ENCODE results near the gene STARD6. TPM values are rescaled to one million over a fixed set of nuclear protein-coding genes. Genes with fewer than 3 reads are reported as not detected.
"Not testable (repeated sequence)": the region's sequence is repeated elsewhere in the genome, so short reads cannot be mapped to it uniquely, and the experiment has no call there.

The STARD6 gene
- total RNA-seq, 1 donor from 2014 or later, result not detected

GRCh38 chr18:54351186-54351585 is 6.5 kb downstream of the STARD6 start:
- no peak for DNase-seq (ENCODE audit: extremely low read depth, low read depth, low spot score)

- no peak for DNase-seq (ENCODE audit: extremely low read depth, low read depth, low spot score)
Measured at GRCh38 chr18:54338230-54338629, 19.4 kb downstream of the STARD6 start.

- no peak for DNase-seq (ENCODE audit: extremely low read depth, low read depth, low spot score)
Measured at GRCh38 chr18:54335638-54336173, 22.0 kb downstream of the STARD6 start.

- no peak for DNase-seq (ENCODE audit: extremely low read depth, low read depth, low spot score)
Measured at GRCh38 chr18:54330768-54331548, 26.7 kb downstream of the STARD6 start.

GRCh38 chr18:54329787-54330186 is 27.9 kb downstream of the STARD6 start:
- DNase-seq (ENCODE audit: extremely low read depth, low read depth, low spot score), result no peak

- DNase-seq (ENCODE audit: extremely low read depth, low read depth, low spot score), result no peak
Measured at GRCh38 chr18:54327818-54328217, 29.8 kb downstream of the STARD6 start.

- no peak for DNase-seq (ENCODE audit: extremely low read depth, low read depth, low spot score)
Measured at GRCh38 chr18:54323970-54324369, 33.7 kb downstream of the STARD6 start.

GRCh38 chr18:54323561-54323960 is 34.1 kb downstream of the STARD6 start:
- DNase-seq (ENCODE audit: extremely low read depth, low read depth, low spot score), result no peak

- no peak for DNase-seq (ENCODE audit: extremely low read depth, low read depth, low spot score)
Measured at GRCh38 chr18:54316071-54316820, 41.4 kb downstream of the STARD6 start.

- DNase-seq (ENCODE audit: extremely low read depth, low read depth, low spot score), result not testable (repeated sequence)
Measured at GRCh38 chr18:54309564-54309963, 48.1 kb downstream of the STARD6 start.

- no peak for DNase-seq (ENCODE audit: extremely low read depth, low read depth, low spot score)
Measured at GRCh38 chr18:54303408-54303807, 54.2 kb downstream of the STARD6 start.

- DNase-seq (ENCODE audit: extremely low read depth, low read depth, low spot score), result not testable (repeated sequence)
Measured at GRCh38 chr18:54298991-54299390, 58.7 kb downstream of the STARD6 start.

GRCh38 chr18:54296062-54296461 is 61.6 kb downstream of the STARD6 start:
- no peak for DNase-seq (ENCODE audit: extremely low read depth, low read depth, low spot score)

- DNase-seq (ENCODE audit: extremely low read depth, low read depth, low spot score), result no peak
Measured at GRCh38 chr18:54294274-54294673, 63.4 kb downstream of the STARD6 start.

GRCh38 chr18:54284981-54285785 is 72.5 kb downstream of the STARD6 start:
- DNase-seq (ENCODE audit: extremely low read depth, low read depth, low spot score), result no peak

- DNase-seq (ENCODE audit: extremely low read depth, low read depth, low spot score), result no peak
Measured at GRCh38 chr18:54284535-54284934, 73.1 kb downstream of the STARD6 start.

- no peak for DNase-seq (ENCODE audit: extremely low read depth, low read depth, low spot score)
Measured at GRCh38 chr18:54280220-54280569, 77.5 kb downstream of the STARD6 start.

- no peak for DNase-seq (ENCODE audit: extremely low read depth, low read depth, low spot score)
Measured at GRCh38 chr18:54279477-54280219, 78.0 kb downstream of the STARD6 start.

GRCh38 chr18:54278615-54279014 is 79.0 kb downstream of the STARD6 start:
- no peak for DNase-seq (ENCODE audit: extremely low read depth, low read depth, low spot score)

GRCh38 chr18:54277899-54278298 is 79.8 kb downstream of the STARD6 start:
- DNase-seq (ENCODE audit: extremely low read depth, low read depth, low spot score), result no peak
